Retina (tissue), 1 donor: ENCODE data around the gene FOXK2.

ENCODE experiments used
- DNase-seq: peaks from one replicate; pipeline ENCODE4 v3.0.0-alpha.2; 2016

FOXK2 gene

GRCh38 chr17:82592289-82592766 is 72.8 kb downstream of the FOXK2 start:
- DNase-seq = no peak

GRCh38 chr17:82592767-82593589 is 73.4 kb downstream of the FOXK2 start:
- DNase-seq = peak; percentile 79

DNA sequence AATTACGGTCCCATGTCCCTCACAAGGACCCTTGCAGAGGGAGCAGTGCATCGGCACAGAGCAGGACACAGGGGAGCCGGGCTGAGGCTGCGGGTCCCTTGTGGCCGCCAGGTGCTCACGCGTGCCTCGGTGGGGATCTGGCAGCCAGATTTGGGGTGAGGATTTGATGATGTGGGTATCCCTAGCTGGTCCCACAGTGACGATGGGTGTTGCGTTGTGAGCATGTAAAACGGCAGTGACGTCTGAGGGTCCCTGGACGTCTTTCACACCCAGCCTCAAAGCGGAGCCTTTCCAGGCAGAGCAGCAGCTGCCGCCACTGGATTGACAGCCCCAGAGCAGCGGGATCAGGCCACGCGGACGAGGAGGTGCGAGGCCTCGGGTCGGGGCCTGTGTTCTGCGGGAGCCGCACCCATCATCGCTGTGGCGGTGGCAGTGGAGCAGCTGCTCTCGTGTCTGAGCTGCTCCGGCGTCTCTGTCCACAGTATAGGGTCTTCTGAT is 74.1 kb downstream of the FOXK2 start:
- no peak for DNase-seq

GRCh38 chr17:82594571-82594970 is 75.0 kb downstream of the FOXK2 start:
- no peak for DNase-seq

- no peak for DNase-seq
Observed at GRCh38 chr17:82595893-82596292, 76.4 kb downstream of the FOXK2 start.

DNA sequence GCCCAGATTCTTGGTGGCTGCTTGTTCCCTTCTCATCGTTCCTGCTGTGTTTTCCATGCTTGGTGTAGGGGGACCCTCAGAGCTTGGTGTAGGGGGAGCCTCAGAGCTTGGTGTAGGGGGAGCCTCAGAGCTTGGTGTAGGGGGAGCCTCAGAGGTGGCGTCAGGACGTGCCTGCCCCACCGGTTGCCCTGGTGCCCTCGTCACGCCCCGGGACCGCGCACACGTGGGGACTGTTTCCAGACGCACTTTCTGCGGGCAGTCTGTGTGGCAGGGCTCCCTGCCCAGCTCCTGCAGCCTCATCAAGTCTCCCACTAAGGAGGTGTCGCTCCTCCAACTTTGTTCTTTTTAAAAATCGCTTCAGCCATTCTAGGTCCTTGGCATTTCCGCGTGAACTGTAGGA is 76.8 kb downstream of the FOXK2 start:
- no peak for DNase-seq

- DNase-seq = no peak
Observed at GRCh38 chr17:82596837-82597672, 77.5 kb downstream of the FOXK2 start.

DNA sequence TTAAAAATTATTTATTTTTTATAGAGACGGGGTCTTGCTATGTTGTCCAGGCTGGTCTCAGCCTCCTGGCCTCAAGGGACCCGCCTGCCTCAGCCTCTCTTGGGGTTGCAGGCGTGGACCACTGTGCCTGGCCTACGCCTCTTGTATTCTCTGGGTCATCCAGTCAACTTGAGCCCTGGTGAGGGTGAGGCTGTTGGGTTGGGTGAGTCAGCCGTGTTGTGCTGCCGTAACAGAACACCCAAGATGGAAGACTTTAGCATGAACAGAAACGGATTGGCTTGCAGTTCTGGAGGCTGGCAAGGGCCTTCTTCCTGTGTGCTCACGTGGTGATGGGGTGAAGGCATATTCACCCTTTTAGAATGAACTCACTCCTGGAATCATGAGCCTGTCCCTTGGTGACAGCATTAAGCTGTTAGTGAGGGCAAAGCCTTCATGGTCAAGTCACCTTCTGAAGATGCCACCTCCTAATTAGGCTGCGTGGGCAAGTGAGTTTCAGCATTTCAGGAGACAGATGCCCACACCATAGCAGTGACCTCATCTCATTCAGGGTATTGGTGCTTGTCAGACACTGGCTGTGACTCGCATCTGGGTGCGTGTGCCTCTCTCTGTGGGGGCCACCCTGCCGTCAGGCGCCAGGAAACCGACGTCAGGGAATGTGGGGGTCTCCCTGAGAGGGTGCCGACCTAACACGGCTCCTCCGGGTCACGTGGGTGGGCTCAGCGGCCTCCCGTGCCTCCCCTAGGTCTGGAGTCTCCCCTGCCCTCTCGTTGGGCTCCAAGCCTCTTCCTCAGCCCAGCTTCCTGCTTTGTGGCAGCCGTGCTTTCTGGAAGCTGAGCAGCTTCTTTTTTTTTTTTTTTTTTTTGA is 79.0 kb downstream of the FOXK2 start:
- no peak for DNase-seq

- DNase-seq = no peak
Observed at GRCh38 chr17:82599674-82600661, 80.4 kb downstream of the FOXK2 start.

- DNase-seq = no peak
Observed at GRCh38 chr17:82600731-82601446, 81.4 kb downstream of the FOXK2 start.

GRCh38 chr17:82601447-82602000 is 82.0 kb downstream of the FOXK2 start:
- DNase-seq = no peak

- DNase-seq = no peak
Observed at GRCh38 chr17:82602487-82602886, 83.0 kb downstream of the FOXK2 start.

- DNase-seq = peak; percentile 61
Observed at GRCh38 chr17:82602986-82603710, 83.6 kb downstream of the FOXK2 start.

GRCh38 chr17:82603981-82604448 is 84.5 kb downstream of the FOXK2 start:
- no peak for DNase-seq

- DNase-seq = no peak
Observed at GRCh38 chr17:82604532-82604931, 85.0 kb downstream of the FOXK2 start.

DNA sequence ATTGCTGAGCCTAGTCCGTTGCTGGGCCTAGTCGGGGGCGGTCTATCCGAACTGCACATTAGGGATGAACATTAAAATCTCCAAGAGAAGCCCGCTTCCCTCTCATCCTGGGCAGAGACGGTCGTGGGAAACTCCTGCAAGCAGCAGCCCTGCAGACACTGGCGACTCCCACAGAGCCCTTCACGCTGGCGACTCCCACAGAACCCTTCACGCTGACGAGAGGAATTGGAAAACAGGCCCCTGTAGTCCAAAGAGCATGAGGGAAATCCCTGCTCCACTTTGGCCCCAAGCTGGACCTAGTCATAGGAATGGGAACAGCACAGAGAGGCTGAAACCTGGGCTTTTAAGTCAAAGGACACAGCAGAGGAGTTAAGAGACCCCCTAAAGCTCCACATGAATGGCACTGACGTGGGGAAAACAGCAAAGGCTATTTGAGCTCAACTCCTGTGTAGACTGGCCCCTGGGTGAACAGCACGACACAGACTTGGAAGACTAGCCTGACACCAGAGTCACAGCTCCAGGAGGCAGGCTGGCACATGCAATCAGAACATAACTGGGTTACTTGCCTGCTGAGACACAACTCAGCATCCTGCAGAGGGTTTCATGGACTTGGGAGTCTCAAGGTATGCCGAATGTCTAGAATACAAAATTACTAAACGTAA is 86.5 kb downstream of the FOXK2 start:
- no peak for DNase-seq

DNA sequence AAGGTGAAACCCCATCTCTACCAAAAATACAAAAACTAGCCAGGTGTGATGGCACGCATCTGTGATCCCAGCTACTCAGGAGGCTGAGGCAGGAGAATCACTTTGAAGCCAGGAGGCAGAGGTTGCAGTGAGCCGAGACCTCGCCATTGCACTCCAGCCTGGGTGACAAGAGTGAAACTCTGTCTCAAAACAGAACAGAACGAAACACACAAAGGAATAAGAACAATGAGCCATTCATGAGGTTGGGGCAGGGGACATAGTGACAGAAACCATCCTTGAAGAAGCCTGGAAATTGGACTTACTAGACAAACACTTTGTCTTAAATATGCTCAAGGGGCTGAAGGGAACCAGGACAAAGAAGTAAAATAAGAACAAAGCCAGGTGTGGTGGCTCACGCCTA is 89.3 kb downstream of the FOXK2 start:
- DNase-seq = no peak

- no peak for DNase-seq
Observed at GRCh38 chr17:82609655-82610054, 90.1 kb downstream of the FOXK2 start.
